Neuron (in vitro differentiated cells): ENCODE measurements around the gene CALM1.
A peak's percentile ranks its signal among the peaks of the same experiment; 100 is the strongest.

Source experiments
- H2AFZ ChIP-seq: one replicate; pipeline ENCODE4 v1.6.1; 2013; ENCODE audit warnings: low read depth, mild to moderate bottlenecking, inconsistent platforms, low read length, moderate library complexity
- H3K27me3 ChIP-seq: one replicate; pipeline ENCODE4 v1.6.1; 2013; ENCODE audit warnings: low read length; ENCODE audit not compliant: insufficient read depth
- H3K36me3 ChIP-seq: one replicate; pipeline ENCODE4 v1.6.1; 2013; ENCODE audit warnings: low read length; ENCODE audit not compliant: insufficient read depth
- H3K4me1 ChIP-seq: one replicate; pipeline ENCODE4 v1.6.1; 2013; ENCODE audit warnings: low read length; ENCODE audit not compliant: insufficient read depth
- H3K4me3 ChIP-seq: 2 replicates; pipeline ENCODE4 v1.5.1; 2013; ENCODE audit warnings: mild to moderate bottlenecking, low read length, moderate library complexity
- H3K9me3 ChIP-seq: one replicate; pipeline ENCODE4 v1.6.1; 2013; ENCODE audit warnings: low read length

The CALM1 gene

DNA sequence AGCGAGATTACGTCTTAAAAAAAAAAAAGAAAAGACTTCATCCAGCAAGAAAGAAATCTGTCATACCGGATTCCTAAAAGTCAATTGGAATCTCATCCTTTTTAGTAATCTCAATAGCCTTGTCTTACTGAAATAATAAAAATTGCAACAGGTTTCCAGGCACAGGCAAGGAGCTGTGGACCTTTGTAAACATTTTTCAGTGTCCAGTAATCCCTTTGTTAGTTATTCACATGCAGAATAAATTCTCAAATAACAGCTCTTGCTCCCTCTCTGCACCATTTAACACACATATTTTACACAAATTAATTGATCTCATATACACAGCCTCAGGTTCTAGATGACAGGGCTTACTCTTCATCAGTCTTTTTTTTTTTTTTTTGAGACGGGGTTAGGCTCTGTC lies 22.0 kb upstream of the CALM1 start:
- no peaks in the 10 kb centered on the region for H3K4me1 ChIP-seq
- H3K27me3 ChIP-seq = no peaks in the 10 kb centered on the region
- no peaks in the 10 kb centered on the region for H3K36me3 ChIP-seq
- no peak overlapping the region for H3K4me3 ChIP-seq
- H2AFZ ChIP-seq = no peak overlapping the region
- H3K9me3 ChIP-seq = no peaks in the 10 kb centered on the region

DNA sequence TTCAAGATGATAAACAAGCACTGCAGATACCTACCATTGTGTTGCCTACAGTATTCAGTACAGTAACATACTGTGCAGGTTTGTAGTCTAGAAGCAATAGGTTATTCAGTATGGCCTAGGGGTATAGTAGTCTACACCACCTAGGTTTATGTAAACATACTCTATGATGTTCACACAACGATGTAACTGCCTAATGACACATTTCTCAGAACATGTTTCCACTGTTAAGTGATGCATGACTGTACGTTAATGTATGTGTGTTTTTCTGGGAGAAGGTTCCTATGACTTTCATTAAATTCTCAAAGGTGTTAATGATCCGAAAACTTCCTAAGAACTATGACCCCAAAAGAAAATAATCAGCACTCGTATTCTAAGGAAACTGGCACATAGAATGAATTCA lies 20.9 kb upstream of the CALM1 start:
- Histone ChIP-seq H3K4me1 (peaks cover under 1% of the 10 kb centered on the region), H3K9me3 (no peaks in the 10 kb centered on the region), H3K4me3 (no peak overlapping the region), H3K27me3 (no peaks in the 10 kb centered on the region), H3K36me3 (no peaks in the 10 kb centered on the region), H2AFZ (no peak overlapping the region)

DNA sequence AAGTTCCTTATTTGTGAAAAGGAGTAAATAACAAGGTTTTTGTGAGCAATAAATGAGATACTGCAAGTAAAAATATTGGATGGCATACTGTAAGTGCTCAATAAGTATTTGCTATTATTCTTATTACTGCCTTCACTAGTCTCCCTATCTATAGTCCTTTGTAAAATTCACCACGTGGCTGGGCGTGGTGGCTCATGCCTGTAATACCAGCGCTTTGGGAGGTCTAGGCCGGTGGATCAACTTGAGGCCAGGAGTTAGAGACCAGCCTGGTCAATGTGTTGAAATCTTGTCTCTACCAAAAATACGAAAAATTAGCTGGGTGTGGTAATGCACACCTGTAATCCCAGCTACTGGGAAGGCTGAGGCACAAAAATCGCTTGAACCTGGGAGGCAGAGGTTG lies 18.6 kb upstream of the CALM1 start:
- no peak overlapping the region for H3K4me3 ChIP-seq
- no peak overlapping the region for H2AFZ ChIP-seq
- no peaks in the 10 kb centered on the region for H3K36me3 ChIP-seq
- H3K4me1 ChIP-seq = peaks cover 16% of the 10 kb centered on the region
- no peaks in the 10 kb centered on the region for H3K9me3 ChIP-seq
- no peaks in the 10 kb centered on the region for H3K27me3 ChIP-seq

DNA sequence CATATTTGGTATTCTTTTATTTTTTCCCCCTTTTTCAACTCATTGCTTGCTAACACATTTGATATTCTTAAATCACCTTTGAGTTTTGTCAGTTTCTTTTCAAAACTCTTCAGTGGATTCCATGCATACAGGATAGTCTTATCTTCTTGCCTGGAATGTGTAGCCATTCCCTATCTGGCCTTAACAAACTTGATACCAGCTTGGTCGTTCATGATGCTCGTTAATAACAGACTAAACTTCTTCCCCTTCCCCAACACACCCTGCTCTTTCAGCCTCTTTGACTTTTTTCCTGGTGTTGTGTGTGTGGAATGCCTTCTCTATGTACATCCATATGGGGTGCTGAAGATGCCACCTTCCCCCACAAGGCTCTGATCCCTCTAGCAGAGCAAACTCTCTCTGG lies 17.7 kb upstream of the CALM1 start:
- Histone ChIP-seq H3K4me3 (no peak overlapping the region), H3K27me3 (no peaks in the 10 kb centered on the region), H2AFZ (no peak overlapping the region), H3K4me1 (peaks cover 18% of the 10 kb centered on the region), H3K9me3 (no peaks in the 10 kb centered on the region), H3K36me3 (no peaks in the 10 kb centered on the region)

DNA sequence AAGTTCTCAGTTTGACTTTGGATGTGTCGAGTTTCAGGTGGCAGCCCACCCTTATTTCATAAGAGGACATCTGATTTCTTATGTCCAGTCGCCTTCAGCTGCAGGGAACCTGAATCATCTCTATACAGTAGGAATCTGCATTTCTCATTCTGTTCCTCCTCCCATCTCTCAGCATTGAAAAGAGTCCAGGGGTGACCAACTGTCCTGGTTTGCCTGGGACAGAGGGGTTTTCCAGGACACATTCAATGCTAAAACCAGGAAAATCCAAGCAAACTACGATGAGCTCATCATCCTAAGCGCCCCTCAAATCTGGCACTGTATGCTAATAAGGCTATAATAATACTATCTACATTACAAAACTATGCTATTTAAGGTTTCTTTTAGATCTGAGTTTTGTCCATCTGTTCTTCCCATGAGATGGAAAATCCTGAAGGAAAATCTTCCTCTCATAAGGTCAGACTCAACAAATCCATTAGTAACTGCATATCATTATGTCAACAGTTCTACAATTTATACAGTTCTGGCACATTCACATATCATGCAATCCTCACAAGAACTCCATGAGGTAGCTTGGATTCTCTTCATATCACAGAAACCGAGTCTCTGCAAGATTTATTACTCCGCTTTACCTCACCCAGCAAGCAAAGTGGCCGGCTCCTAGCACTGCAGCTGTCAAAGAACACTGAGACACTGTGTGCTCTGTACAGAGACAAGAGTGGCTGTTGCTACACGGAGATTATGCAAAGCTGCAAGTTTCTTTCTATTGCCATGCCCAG lies 15.6 kb upstream of the CALM1 start:
- Histone ChIP-seq H3K36me3 (no peaks in the 10 kb centered on the region), H3K4me3 (peak overlapping the region; percentile 74)

DNA sequence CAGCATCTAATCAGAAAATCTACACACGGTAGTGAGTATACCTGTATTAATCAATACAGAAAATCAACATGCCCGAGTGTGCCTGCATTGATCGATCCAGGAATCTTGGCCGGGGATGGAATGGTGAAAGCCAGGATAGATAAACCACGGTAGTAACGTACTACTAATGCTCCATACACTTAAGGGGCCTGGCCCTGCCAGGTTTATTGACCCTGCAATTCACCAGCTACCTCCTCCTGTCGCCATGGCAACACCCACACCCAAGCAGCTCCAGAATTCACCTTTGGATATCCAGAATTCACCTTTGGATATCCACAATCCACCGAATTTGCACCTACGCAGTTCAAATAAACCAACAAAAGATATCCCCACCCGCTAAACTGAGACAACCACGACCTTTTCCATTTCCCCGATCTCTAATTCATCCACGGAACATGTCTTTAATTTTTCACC lies 14.8 kb upstream of the CALM1 start:
- Histone ChIP-seq H3K4me3 (peak overlapping the region; percentile 74), H3K4me1 (peaks cover 21% of the 10 kb centered on the region), H2AFZ (peak overlapping the region; percentile 90), H3K36me3 (no peaks in the 10 kb centered on the region), H3K9me3 (no peaks in the 10 kb centered on the region), H3K27me3 (no peaks in the 10 kb centered on the region)

More for the DNA sequence above, 15.6 kb upstream of the CALM1 start:
- no peak overlapping the region for H2AFZ ChIP-seq
- H3K27me3 ChIP-seq = no peaks in the 10 kb centered on the region
- H3K4me1 ChIP-seq = peaks cover 21% of the 10 kb centered on the region
- H3K9me3 ChIP-seq = no peaks in the 10 kb centered on the region

DNA sequence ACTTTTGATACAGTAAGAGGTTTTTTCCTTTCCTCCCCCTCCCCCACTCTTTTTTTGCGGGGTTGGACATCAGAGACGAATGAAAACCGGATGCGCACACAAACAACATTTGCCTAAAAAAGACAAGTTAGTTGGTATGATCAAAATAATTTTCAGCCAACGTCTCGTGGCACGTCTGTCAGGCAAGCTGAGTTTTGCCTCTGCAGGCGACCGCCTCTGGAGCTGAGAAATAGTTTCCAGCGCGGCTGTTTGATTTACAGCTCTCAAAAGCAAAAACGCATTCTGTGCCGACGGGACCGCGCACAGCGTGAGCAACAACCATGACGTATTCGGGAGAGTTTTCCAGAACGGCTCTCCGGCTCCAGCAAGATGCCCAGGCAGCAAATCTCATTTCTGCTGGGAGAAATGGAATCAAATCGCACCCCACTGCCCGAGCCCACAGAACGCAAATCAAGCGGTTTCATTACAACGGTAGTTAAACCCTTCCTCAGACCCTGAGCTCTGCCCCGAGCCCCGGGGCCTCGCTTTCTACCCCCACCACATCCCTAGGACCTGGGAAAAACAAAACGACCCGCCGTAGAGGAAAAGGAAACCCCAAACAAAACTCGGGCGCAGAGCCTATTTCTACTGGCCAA lies 14.2 kb upstream of the CALM1 start:
- Histone ChIP-seq H2AFZ (peak overlapping the region; percentile 90), H3K27me3 (no peaks in the 10 kb centered on the region), H3K9me3 (no peaks in the 10 kb centered on the region), H3K4me1 (peaks cover 21% of the 10 kb centered on the region), H3K36me3 (no peaks in the 10 kb centered on the region), H3K4me3 (peak overlapping the region; percentile 74)

DNA sequence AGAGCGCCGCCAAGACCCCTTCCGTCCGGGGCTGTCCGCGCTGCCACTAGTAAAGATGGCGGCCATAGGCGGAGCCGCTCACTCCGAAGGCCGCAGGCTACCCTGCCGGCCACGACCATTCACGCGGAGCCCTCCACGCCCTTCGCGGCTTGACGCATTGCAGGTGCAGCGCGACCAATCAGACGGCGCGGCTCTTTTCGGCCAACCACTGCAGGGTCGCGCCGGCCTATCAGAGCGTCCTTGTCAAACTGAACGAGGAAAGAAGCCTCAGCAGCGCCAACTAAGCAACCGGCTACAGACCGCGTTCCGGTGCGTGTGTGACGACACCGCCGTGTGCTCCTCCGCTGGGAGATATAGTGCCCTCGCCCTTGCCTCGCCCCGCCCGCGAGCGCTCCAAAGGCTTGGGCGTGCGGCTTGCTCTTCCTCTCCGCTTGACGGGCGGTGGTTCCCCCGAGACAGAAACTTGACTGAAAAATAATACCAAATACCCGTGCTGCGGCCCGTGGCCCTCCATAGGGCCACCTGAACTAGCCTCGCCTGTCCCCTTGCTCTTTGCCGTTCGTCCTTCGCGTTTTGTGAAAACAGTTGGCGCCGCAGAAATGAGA lies 13.6 kb upstream of the CALM1 start:
- Histone ChIP-seq H2AFZ (peak overlapping the region; percentile 90), H3K36me3 (no peaks in the 10 kb centered on the region), H3K4me1 (peaks cover 22% of the 10 kb centered on the region), H3K27me3 (no peaks in the 10 kb centered on the region), H3K9me3 (no peaks in the 10 kb centered on the region), H3K4me3 (peak overlapping the region; percentile 74)

DNA sequence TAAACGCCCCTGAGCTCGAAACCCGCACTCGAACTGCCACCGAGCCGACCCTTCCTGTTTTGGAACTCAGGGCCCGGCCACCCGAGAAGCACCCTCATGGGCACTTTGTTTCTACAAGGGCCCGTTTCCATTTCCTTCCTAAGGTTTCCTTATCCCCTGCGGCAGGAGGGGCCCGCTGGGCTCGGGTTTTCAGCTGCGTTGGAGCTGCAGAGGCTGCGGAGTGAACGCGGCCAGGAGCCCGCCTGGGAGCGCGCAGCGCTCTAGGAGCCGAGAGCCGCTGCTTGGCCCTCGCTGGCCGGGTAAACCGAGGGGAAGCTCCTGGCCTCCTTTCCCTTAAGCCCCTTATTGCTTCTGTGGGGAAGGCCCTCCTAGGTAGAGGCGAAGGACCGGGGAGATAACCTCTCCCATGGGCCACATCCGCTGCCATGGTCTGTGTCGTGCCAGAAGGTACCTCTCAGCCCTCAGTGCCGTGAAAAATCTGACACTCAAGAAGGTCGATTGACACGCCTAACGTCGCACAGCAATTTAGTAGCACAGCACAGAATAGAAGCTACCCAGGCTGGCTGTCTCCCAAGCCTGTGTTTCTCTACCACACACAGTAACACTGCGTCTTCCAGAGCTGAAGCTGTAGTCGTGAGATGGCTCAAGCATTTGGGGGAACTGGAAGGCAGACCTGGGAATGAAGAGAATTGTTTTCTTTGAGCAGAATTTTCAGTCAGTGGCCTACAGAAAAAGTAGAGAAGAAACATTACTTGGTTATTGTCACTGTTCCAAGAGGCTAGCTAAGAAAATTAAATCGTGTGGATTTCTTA lies 12.9 kb upstream of the CALM1 start:
- Histone ChIP-seq H3K4me3 (peak overlapping the region; percentile 68), H3K36me3 (no peaks in the 10 kb centered on the region), H3K4me1 (peaks cover 26% of the 10 kb centered on the region)

DNA sequence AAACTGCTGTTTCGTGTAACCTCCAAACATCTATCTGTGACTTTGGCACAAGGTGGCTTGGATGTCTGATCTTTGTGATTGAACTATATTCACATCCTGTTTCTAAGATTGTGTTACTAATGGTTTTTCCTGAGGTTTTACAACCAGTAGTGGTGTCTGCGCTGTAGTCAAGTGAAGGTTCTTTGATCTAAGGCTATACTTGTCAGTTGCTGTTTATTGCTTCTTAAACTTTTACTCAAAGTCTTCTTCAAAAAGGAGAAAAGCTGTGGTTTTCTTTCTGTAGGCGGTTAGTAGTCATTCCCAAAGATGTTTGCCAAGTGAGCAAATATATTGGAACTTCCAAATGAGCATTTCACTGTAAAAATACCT lies 12.3 kb upstream of the CALM1 start:
- Histone ChIP-seq H3K36me3 (no peaks in the 10 kb centered on the region), H3K27me3 (no peaks in the 10 kb centered on the region), H2AFZ (peak overlapping the region; percentile 85), H3K4me3 (peak overlapping the region; percentile 68), H3K4me1 (peaks cover 26% of the 10 kb centered on the region), H3K9me3 (no peaks in the 10 kb centered on the region)

More for the DNA sequence above, 12.9 kb upstream of the CALM1 start:
- H2AFZ ChIP-seq = peak overlapping the region; percentile 85
- H3K27me3 ChIP-seq = no peaks in the 10 kb centered on the region
- H3K9me3 ChIP-seq = no peaks in the 10 kb centered on the region

DNA sequence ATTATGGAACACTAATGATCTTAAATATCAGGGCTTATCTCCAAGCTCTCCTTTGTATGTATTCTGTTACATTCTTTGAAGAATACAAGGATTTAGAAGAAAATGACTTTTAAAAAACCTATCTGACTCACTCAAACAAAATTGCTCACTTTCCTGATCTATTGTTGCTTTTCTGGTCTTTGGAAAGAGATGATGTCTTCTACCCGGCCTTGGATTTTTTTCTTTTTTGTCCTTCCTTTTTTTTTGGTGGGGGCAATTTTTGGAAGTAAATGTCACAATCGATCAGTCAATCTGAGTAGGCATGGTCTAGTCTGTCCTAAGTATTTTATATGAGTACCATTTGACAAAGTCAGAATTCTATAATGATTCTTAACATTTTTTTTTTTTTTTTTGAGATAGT lies 10.5 kb upstream of the CALM1 start:
- no peak overlapping the region for H2AFZ ChIP-seq
- H3K4me1 ChIP-seq = peaks cover 21% of the 10 kb centered on the region
- H3K27me3 ChIP-seq = no peaks in the 10 kb centered on the region
- no peak overlapping the region for H3K4me3 ChIP-seq
- no peaks in the 10 kb centered on the region for H3K9me3 ChIP-seq
- no peaks in the 10 kb centered on the region for H3K36me3 ChIP-seq

DNA sequence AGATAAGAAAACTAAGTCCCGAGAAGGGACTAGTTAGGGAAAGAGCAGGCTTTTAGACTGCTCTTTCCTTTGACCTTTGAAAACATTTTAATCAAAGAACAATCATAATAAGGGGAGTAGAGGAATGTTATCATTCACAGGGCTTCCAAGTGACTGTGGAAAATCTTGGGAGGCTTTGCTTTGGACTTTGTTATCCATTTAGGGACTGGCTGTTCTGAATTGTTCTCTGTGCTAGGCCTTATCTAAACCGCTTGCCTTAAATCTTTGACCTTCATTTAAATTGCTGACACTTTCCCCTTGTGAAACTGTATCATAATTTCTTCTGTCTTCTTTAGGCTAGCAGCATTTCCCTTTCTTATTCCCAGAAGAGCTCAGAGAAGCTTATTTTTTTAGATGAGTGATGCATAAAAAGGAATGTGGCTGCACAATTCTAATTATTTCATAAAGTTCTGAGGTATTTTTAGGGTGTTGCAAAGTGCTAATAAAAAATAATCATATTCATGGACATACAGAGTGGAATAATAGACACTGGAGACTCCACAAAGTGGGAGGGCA lies 9.5 kb upstream of the CALM1 start:
- no peak overlapping the region for H3K4me3 ChIP-seq
- H2AFZ ChIP-seq = no peak overlapping the region
- H3K9me3 ChIP-seq = no peaks in the 10 kb centered on the region
- no peaks in the 10 kb centered on the region for H3K36me3 ChIP-seq
- peaks cover 11% of the 10 kb centered on the region for H3K4me1 ChIP-seq
- no peaks in the 10 kb centered on the region for H3K27me3 ChIP-seq
